Dedifferentiated amniotic fluid mesenchymal stem cell (primary cell): ENCODE data around the gene BTBD16.

ENCODE experiments used
- DNase-seq: peaks from one replicate; pipeline ENCODE4 v3.0.0-alpha.2; 2016; ENCODE audit errors: extremely low spot score

Gene BTBD16

GRCh38 chr10:122271076-122271475, at the start of gene BTBD16:
Gene BTBD16 (plus strand): TSS chr10:122271296. CDS start chr10:122275082, 3,786 bp downstream.
- DNase-seq: no peak

GRCh38 chr10:122221958-122222357, 49.1 kb upstream of the BTBD16 start:
- no peak for DNase-seq

DNA sequence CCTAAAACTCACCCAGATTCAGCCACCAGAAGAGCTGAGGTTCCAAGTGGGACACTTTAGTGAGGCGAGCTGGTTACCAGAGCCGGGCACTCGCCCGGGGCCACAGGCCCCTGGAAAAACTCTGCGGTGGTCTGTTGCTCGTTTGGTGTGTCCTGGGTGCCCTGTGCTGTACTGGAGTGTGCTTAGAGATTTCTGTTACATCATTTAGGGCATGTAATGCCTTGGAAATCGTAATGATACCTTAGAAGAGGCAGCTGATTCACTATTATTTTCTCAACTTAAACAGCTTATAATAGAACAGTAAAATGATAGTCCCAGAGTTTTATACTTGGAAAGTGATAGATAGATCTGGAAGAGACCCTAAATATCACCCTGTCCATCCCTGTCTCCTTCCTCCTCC, 48.5 kb upstream of the BTBD16 start:
- no peak for DNase-seq

GRCh38 chr10:122224159-122224558, 46.9 kb upstream of the BTBD16 start:
- no peak for DNase-seq

GRCh38 chr10:122225330-122225729, 45.8 kb upstream of the BTBD16 start:
- no peak for DNase-seq

DNA sequence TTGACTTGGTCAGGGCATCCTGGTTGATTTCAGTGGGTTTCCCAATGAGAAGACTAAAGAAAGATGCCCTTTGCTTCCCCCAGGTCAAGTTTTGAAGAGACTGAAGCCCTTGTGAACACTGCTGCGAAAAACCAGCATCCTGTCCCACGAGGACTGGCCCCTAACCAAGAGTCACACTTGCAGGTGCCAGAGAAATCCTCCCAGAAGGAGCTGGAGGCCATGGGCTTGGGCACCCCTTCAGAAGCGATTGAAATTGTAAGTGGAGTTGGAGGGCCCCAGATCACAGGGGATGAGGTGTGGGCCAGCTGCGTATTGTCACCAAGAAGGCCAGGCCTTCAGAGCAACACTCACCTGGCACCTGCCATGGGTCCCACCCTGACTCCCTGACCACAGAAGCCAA, 43.3 kb upstream of the BTBD16 start:
- DNase-seq: no peak

DNA sequence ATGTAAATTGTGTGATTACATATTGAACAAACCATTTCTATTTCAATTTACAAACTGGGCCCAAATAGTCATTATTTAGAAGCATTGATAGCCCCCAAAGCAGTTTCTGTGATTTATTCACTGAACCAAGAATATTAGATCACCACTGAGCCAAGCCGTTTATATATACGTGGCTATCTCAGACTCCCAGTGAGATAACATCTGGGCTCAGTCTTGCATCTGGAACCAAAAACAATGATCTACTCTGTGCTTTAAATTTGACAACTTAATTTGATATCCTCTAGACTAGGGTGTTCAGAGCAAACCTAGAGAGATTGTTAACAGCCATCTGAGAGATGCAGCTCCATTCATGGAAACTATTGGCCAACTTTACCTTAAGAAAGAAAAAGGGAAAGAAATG, 41.4 kb upstream of the BTBD16 start:
- no peak for DNase-seq

GRCh38 chr10:122230222-122230621, 40.9 kb upstream of the BTBD16 start:
- DNase-seq: no peak

DNA sequence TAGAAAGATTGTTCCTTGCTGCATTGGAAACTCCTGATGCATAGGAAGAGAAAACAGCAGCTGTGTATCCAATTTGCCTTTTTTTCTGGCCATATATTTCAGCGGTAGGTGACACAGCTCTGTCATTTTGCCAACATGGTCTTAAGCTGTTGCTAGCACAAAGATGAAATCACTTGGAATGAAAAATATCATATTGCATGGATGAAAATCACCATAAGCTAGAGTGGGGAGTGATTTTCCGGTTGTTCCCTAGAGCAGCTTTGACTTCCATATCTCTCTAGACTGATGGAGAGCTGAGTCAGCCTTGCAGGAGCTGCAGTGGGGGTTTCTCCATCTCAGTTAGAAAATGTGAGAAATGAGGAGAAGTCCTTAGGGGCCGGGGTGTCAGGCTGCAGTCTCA, 38.3 kb upstream of the BTBD16 start:
- peak; percentile 82 for DNase-seq

DNA sequence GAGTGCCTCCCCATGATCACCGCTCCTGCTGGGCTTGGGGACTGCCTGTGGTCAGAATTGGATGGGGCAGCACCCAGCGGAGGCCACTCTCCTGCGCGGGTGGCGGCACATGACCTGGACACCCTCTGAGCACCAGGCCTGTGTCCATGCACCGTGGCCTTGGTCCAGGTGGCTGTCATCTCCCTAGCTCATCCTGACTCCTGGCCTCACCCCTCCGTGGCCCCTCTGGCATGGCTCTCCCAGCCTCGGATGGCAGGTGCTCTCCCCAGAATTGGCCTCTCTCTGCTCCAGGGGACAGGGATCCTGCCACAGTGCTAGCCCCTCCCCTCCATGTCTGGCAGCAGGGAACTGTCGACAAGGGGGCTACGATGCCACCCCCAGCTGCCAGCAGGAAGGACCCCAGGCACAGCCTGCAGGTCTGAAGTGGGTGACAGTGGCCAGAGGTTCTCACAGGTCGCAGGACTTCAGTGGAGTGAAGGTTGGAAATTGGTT, 37.2 kb upstream of the BTBD16 start:
- no peak for DNase-seq

DNA sequence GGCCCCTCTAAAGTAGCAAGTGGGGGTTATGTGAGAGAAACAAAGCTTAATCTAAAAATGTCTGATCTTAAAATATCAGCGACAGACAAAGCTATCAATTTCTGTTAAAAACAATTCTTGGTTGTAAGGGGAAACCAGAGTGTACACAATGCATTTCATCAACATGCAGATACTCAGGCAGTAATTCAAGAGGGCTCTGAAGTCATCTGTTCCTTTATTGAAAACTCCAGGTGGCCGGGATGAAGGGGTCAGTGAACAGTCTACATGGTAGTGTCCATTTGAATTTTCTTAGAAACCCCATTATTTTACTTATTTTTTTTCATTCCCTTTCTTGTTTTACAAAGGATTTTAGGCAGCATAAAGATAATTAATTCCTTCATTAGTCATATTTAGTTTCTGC, 36.7 kb upstream of the BTBD16 start:
- DNase-seq: no peak

DNA sequence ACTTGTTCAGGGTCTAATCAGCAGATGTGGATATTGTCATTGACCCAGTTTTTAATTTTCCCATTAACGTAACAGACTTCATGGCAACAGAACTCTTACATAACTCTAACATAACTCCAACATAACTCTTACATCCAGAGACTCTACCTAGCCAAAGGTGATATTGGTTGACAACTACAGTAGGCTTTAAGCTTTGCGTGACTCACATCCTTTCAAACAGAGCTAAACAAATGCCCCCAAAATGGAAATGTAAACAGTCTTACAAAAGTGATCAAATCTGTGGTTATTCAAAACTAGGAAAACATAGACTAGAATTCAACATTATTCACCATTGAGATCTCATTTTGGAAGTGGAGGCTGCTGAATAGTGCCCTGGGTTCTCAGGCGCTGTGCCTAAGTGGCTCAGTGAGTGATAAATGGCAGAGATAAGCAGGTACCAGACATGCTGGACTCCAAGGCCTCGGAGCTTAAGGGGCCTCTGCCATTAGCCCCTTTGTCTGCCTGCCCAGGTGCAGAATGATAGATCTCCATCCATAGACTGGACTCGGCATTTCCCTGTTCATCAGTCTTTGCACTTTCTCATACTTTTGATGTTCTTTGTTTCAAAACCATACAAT, 34.3 kb upstream of the BTBD16 start:
- no peak for DNase-seq

GRCh38 chr10:122237331-122237990, 33.6 kb upstream of the BTBD16 start:
- no peak for DNase-seq

- DNase-seq: no peak
These were observed 31.4 kb upstream of the BTBD16 start for GRCh38 chr10:122239578-122240257.

DNA sequence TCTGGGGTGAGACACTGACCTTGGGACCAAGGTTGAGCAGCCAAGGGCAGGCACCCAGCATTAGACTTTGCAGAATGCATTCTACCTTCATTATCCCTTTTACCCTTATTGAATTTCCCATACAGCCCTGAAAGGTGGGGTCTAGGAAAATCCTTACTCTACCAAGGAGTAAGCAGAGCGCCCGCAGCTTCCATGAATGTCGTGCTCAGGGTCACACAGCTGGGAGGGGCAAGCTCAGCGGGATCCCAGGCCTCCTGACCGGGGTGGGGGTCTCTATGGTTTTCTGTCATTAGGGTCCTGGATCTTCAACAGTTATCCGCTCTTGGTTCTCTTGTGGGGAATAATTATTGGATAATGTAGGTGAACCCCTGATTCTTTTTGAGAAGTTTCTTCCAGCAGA, 30.7 kb upstream of the BTBD16 start:
- no peak for DNase-seq

DNA sequence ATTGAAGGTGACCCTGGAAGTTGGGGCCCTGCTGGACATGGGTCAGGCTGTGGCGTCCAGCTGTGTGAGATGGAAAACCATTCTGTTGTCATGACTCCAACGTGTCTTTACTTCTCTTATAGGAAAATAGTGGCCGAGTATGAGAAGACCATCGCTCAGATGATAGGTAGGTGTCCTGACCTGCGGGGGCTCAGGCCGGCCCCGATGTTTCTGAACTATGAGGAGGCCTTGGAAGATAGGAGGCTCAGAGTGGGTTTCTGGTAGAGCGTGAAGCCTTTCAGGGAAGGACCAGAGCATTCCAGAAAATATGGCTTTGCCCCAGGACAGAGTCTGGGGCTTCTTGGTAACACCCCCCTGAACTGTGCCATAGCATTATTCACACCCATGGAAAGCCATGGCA, 29.3 kb upstream of the BTBD16 start:
- DNase-seq: no peak

DNA sequence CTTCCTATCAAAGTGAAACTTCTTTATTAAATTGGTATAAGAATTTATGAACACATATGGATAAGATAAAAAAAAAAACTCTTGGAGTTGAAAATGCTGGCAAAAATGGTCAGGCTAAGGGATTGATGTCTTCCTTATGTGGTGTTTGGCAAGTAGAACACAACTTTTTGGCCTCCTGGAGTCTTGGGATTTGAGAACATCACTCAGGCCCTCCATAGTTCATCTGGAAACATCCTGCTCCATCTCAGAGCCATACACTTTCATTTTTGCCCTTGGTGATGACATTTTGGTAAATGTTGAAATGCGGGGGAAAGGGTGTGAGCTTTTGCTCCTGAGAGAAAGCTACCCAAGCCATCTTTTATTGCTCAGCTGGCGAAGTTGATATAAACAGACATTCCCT, 27.5 kb upstream of the BTBD16 start:
- no peak for DNase-seq

GRCh38 chr10:122244001-122244975, 26.8 kb upstream of the BTBD16 start:
- DNase-seq: no peak

- no peak for DNase-seq
These were observed 26.0 kb upstream of the BTBD16 start for GRCh38 chr10:122245136-122245535.

DNA sequence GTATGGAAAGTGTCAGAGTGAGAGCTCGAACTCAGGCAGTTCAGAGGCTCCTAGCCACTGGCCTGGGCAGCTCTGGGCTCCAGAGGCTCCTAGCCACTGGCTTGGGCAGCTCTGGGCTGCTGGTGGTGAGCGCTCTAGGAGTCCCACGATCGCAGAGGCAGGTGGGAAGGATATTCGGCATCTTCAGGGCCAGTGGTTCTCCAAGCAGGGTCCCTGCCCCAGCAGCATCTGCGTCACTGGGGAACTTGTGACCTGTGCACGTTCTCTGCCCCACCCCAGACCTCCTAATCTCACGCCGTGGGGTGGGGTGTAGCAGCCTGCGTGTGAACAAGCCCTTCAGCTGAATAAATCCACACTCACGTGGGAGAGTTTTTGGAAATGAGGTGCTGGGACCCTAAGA, 25.2 kb upstream of the BTBD16 start:
- DNase-seq: no peak

GRCh38 chr10:122246830-122247520, 24.1 kb upstream of the BTBD16 start:
- DNase-seq: no peak
